GM10266 (cell line): ENCODE data around the gene ATF1.
"Not testable (repeated sequence)": the region's sequence is repeated elsewhere in the genome, so short reads cannot be mapped to it uniquely, and the experiment has no call there.

Experiments used
- DNase-seq: peaks from one replicate; pipeline ENCODE4 v3.0.0; 2012; ENCODE audit errors: extremely low spot score
- CTCF ChIP-seq: IDR thresholded peaks from 2 replicates; pipeline ENCODE4 v1.5.1; 2012; ENCODE audit warnings: mild to moderate bottlenecking, low read depth; ENCODE audit not compliant: control insufficient read depth, insufficient read depth; ENCODE audit errors: missing control alignments

ATF1 gene

GRCh38 chr12:50788561-50788960, 24.7 kb downstream of the ATF1 start:
- DNase-seq = no peak
- TF ChIP-seq CTCF = no peak

GRCh38 chr12:50790081-50790480, 26.2 kb downstream of the ATF1 start:
- no peak for DNase-seq
- TF ChIP-seq CTCF = no peak

- no peak for DNase-seq
- TF ChIP-seq CTCF = no peak
These were observed 36.0 kb downstream of the ATF1 start for GRCh38 chr12:50799908-50800307.

GRCh38 chr12:50803230-50803875, 39.5 kb downstream of the ATF1 start:
- TF ChIP-seq CTCF = no peak
- DNase-seq = no peak

- TF ChIP-seq CTCF = no peak
- DNase-seq = no peak
These were observed 42.3 kb downstream of the ATF1 start for GRCh38 chr12:50806176-50806575.

GRCh38 chr12:50809131-50809530, 45.2 kb downstream of the ATF1 start:
- DNase-seq = not testable (repeated sequence)

GRCh38 chr12:50814921-50815320, 51.0 kb downstream of the ATF1 start:
- not testable (repeated sequence) for DNase-seq

- TF ChIP-seq CTCF = no peak
- no peak for DNase-seq
These were observed 56.3 kb downstream of the ATF1 start for GRCh38 chr12:50820177-50820576.
